Activated T-helper 1 cell treated with anti-CD3 and anti-CD28 coated beads, Interleukin-12 subunit alpha, Interleukin-12 subunit beta, Interleukin-2, Interleukin-4 antibody, amounts not matched to agents 30 ng/mL and 10 ng/mL and 1 ng/mL, durations not matched to agents 14 hours and 24 hours and 36 hours (primary cell): ENCODE results near the gene NUP188. TPM values are rescaled to one million over a fixed set of nuclear protein-coding genes. Genes with fewer than 3 reads are reported as not detected.
A peak's percentile ranks its signal among the peaks of the same experiment; 100 is the strongest.

Experiments
- DNase-seq: peaks from one replicate; pipeline ENCODE4 v3.0.0; 2021; ENCODE audit warnings: low spot score
- H3K27ac Mint-ChIP-seq: one replicate; pipeline ENCODE4 v1.8.0; 2021; ENCODE audit warnings: mild to moderate bottlenecking, mixed read lengths
- H3K27me3 Mint-ChIP-seq: one replicate; pipeline ENCODE4 v1.8.0; 2022; ENCODE audit warnings: mild to moderate bottlenecking, moderate library complexity, mixed read lengths; ENCODE audit not compliant: insufficient read depth
- H3K36me3 Mint-ChIP-seq: one replicate; pipeline ENCODE4 v1.8.0; 2021; ENCODE audit warnings: low read depth, mixed read lengths
- H3K4me1 Mint-ChIP-seq: one replicate; pipeline ENCODE4 v1.8.0; 2021; ENCODE audit warnings: low read depth, mixed read lengths
- H3K4me3 Mint-ChIP-seq: one replicate; pipeline ENCODE4 v1.8.0; 2021; ENCODE audit warnings: mild to moderate bottlenecking, moderate library complexity, mixed read lengths
- H3K9me3 Mint-ChIP-seq: one replicate; pipeline ENCODE4 v1.8.0; 2021; ENCODE audit warnings: mixed read lengths
- intact Hi-C: fragments of 100-400 bp; cut with micrococcal nuclease; formaldehyde crosslinking; loops from one replicate; pipeline ENCODE4 v1.15.1; 2024
- total RNA-seq: library from RNA; stranded (reverse); gene quantifications from 2 replicates; pipeline ENCODE4 v1.2.3, GENCODE V29; 2022

NUP188 gene
- total RNA-seq, 1 donor from 2014 or later: 158 TPM

DNA sequence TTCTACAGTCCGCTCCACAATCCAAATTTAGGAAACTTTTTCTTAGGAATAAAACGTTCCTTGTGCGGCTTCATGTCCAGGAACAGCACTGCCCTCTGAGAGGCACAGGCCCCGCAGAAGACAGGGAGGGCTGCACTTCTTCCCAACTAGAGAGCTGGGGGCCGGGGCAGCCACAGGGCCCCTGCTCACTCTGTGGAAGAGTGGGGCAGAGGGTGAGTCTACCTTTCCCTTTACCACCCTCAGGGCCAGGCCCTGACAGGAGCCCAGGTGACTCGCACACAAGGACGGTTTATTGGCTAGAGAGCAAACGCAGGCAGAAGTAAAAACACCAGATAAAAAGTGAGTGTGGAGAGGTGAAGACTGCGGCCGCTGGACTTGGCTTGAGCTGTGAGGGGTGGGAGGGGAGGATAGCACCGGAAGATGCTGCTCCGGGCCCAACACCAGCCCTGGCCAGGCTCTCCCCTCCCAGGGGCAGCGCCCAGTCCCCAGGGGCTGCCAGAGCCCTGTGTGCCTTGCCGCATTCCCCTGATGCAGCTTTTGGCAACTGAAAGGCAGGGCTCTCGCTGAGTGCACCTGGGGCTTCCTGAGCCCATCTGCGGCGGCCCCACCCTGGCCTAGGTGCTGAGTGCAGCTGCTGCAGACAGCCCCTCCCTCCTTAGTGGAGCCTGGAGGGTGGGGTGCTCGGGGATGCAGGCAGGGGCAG lies 60.4 kb downstream of the NUP188 start:
- H3K4me1 Mint-ChIP-seq: no peaks in the 10 kb centered on the region
- intact Hi-C loops: no loop called here
- no peak overlapping the region for H3K27ac Mint-ChIP-seq

DNA sequence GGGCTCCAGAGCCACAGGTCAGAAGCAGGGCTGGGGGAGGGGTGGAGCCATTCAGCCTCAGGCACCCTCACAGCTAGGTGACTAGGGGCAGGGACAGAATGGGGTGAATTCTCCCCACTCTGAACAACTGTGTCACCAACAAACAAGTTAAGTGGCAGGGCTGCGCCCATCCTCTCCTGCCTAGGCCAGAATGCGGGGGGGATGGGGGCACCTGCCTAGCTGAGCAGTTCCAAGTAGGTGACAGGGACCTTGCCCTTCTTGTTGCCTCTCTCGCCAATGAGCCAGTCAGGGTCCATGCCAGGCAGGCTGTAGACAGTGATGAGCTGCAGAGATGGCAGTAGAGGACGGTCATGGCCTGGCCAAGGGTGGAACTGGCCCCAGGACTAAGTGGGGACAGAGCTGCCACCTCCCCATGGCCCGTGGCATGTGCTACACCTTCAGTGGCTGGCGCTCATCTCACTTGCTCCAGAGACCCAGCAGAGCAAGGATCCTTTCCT lies 61.0 kb downstream of the NUP188 start:
- no peak for DNase-seq
- intact Hi-C loops: no loop called here

More for the DNA sequence above, 60.4 kb downstream of the NUP188 start:
- peaks cover 28% of the 10 kb centered on the region for H3K36me3 Mint-ChIP-seq
- H3K4me3 Mint-ChIP-seq: no peak overlapping the region
- DNase-seq: no peak
- H3K9me3 Mint-ChIP-seq: no peaks in the 10 kb centered on the region
- no peaks in the 10 kb centered on the region for H3K27me3 Mint-ChIP-seq

DNA sequence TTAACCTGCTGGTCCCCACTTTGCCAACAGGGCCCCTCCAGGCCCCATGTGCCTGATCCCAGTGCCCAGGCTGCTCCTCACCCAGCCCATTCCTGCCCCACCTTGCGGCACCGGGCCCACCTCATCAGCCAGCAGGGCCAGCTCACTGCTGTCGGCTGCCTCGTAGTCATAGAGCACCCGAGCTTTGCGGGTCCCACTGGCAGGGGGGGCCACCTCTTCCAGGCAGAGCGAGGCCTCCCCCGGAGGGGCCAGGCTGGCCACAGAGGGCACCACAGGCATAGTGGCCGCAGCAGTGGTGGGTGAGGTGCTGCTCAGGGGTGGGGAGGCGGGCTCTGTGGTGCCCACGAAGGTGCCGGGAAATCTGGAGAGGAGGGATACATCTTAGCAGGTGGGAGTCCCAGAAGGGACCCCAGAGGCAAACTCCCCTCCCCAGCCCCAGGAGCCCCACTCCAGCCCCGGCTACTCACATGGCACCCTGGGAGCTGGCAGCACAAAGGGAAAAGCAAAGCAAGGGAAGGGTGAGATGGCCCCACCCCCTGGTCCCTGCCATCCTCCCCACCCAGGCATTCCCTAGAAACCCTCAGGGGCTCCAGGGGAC lies 61.6 kb downstream of the NUP188 start:
- H3K36me3 Mint-ChIP-seq: peaks cover 27% of the 10 kb centered on the region

More for the DNA sequence above, 61.0 kb downstream of the NUP188 start:
- H3K4me1 Mint-ChIP-seq: no peaks in the 10 kb centered on the region
- H3K36me3 Mint-ChIP-seq: peaks cover 27% of the 10 kb centered on the region
- no peaks in the 10 kb centered on the region for H3K27me3 Mint-ChIP-seq
- no peaks in the 10 kb centered on the region for H3K9me3 Mint-ChIP-seq
- no peak overlapping the region for H3K4me3 Mint-ChIP-seq
- H3K27ac Mint-ChIP-seq: no peak overlapping the region

DNA sequence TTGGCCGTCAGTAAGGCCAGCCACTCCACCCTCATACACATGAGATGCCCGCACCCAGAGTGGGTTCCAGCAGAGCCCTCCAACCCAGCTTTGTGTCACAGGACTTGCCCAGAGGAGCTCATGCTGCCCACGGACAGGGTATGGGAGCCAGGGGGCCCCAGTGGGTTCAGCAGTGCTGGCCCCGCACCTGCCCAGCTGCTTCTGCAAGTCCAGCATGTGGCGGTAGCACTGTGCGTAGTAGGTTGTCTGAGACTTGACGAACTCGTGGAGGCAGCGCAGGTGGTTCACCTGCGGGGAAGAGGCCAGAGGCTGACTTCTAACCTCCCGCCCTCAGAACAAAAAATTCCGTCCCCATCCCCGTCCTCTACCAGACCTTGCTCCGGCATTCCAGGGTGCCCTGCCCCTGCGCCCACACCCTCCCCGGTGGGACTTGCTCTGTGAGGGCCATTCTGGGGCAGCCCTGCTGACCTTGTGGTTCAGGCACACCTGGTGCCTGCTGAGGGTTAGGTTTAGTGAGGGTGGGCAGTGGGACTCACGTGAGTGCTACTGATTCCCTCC lies 62.2 kb downstream of the NUP188 start:
- DNase-seq: no peak
- Mint-ChIP-seq H3K27me3 (no peaks in the 10 kb centered on the region), H3K36me3 (peaks cover 29% of the 10 kb centered on the region), H3K4me1 (no peaks in the 10 kb centered on the region), H3K27ac (no peak overlapping the region), H3K9me3 (no peaks in the 10 kb centered on the region), H3K4me3 (no peak overlapping the region)
- intact Hi-C loops: no loop called here

More for the DNA sequence above, 61.6 kb downstream of the NUP188 start:
- DNase-seq: no peak
- H3K27ac Mint-ChIP-seq: no peak overlapping the region
- no peaks in the 10 kb centered on the region for H3K9me3 Mint-ChIP-seq
- H3K27me3 Mint-ChIP-seq: no peaks in the 10 kb centered on the region
- no peak overlapping the region for H3K4me3 Mint-ChIP-seq
- H3K4me1 Mint-ChIP-seq: no peaks in the 10 kb centered on the region
- intact Hi-C loops: no loop called here

DNA sequence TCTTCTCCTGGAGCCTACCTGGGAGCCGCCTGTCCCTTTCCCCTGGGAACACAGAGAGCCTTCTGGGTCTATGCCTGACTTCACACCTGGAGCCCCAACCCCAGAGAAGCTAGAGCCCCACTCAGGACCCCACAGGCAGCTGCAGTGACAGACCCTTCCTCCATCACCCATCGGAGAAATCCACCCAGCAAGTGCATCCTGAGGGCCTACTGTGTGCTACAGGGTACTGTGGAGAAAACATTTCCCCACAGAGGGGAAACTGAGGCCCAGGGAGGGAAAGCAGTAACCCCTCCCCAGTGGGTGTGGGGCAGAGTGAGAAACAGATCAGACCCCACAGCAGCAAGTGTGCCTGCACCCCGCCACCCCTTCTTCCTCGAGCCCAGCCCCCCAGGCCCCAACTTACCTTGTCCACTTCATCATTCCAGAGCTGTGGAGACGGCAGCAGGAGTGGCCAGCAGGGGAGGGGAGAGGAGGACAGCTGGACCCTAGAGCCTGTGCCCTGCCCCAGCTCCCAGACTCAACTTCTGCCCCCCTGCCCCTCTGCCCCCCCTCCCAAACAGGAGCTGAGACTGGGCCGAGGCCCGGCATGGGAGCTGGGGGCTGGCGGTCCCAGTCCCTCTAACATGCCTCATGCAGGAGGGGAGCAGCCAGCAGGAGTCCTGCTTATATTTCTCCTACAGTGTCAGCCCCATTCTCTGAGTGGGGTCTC lies 62.9 kb downstream of the NUP188 start:
- H3K27me3 Mint-ChIP-seq: no peaks in the 10 kb centered on the region
- H3K4me3 Mint-ChIP-seq: no peak overlapping the region
- H3K4me1 Mint-ChIP-seq: no peaks in the 10 kb centered on the region
- intact Hi-C loops: no loop called here
- peaks cover 24% of the 10 kb centered on the region for H3K36me3 Mint-ChIP-seq
- DNase-seq: no peak
- no peaks in the 10 kb centered on the region for H3K9me3 Mint-ChIP-seq
- no peak overlapping the region for H3K27ac Mint-ChIP-seq

DNA sequence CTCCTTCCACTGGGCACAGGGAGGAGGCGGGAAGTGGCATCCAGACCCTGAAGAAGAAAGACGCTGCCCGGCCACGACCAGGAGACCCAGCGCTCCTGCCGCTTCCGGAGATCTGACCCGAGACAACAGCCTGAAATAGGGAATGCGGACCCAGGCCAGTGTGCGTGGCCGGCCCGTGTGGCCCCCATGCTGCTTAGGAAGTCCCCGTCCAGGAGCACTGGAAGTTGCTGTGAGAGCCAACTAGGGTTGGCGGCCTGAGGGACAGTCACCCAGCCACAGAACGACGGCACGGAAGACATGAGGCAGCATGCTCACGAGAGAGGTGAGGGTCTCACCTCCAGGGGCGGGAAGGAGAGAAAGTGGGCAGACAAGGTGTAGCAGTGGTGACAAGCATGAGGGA lies 63.7 kb downstream of the NUP188 start:
- Mint-ChIP-seq H3K9me3 (no peaks in the 10 kb centered on the region), H3K27me3 (no peaks in the 10 kb centered on the region), H3K36me3 (peaks cover 21% of the 10 kb centered on the region), H3K4me1 (no peaks in the 10 kb centered on the region), H3K27ac (peak overlapping the region; percentile 61), H3K4me3 (no peak overlapping the region)
- DNase-seq: no peak
- intact Hi-C loops: no loop called here

DNA sequence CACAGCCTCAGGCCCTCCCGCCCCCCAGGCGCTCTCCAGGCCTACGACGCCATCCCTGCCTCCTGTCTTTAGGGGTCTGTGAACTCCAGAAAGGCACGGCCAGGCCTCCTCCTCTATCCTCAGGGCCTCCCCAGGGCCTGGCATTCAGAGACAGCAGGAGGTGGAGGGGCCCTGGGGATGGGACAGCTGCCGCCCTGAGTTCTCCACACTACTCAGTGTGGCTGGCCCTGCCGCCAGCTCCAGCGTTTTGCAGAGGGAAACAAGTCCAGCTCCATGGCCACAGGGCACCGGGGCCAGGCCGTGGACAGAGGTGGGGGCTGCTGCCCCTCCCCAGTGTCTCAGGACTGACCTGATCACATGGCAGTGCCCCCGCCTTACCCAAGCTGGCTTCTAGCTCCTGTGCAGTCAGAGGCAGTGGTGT lies 64.3 kb downstream of the NUP188 start:
- DNase-seq: no peak
- H3K36me3 Mint-ChIP-seq: peaks cover 17% of the 10 kb centered on the region
- H3K9me3 Mint-ChIP-seq: no peaks in the 10 kb centered on the region
- intact Hi-C loops: no loop called here
- H3K4me3 Mint-ChIP-seq: no peak overlapping the region
- no peaks in the 10 kb centered on the region for H3K4me1 Mint-ChIP-seq
- no peak overlapping the region for H3K27ac Mint-ChIP-seq
- H3K27me3 Mint-ChIP-seq: no peaks in the 10 kb centered on the region

DNA sequence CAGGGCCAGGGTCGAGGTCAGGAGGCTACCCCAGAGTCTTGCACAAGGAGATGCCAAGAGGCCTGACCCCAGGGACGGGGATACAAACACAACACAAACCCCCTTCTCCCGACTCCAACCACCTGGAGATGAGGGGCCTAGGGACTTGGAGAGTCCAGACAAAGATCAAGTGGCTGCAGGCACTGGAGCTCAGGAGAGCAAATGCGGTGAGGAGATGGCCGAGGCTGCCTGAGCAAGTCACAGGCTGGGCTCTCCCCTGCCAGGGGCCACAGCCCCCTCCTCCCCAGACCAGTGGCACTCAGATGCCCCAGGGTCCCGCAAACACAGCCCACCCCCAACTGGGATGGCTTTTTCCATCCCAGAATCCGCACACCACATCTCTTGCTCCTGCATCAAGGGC lies 64.8 kb downstream of the NUP188 start:
- no peaks in the 10 kb centered on the region for H3K4me1 Mint-ChIP-seq
- H3K36me3 Mint-ChIP-seq: peaks cover 17% of the 10 kb centered on the region
- no peak overlapping the region for H3K27ac Mint-ChIP-seq
- no peak overlapping the region for H3K4me3 Mint-ChIP-seq
- no peak for DNase-seq
- intact Hi-C loops: no loop called here
- H3K27me3 Mint-ChIP-seq: no peaks in the 10 kb centered on the region
- no peaks in the 10 kb centered on the region for H3K9me3 Mint-ChIP-seq

DNA sequence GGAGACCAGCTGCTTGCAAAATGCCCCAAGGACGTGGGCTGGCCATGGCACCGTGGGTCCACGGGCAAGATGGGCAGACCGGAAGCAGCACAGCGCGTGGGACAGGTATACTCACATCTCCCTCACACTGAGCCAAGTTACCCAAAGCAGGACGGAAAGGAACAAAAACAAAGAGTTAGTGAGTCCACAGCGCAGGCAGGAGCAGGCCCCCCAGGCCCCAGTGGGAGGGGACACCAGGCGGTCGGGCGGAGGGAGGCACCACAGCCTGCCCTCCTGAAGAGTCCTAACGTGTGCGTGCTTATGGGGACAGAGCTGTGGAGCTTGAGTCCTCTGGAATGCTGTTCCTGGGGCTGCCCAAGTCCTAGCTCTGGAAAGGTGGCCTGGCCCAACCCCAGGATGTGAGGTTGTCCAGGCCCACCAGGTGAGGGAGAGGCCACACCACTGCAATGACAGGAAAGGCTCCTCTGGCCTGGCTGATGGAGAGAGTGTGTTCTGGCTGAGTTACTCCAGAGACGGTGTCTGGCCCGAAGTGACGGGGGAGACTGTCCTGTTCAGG lies 65.5 kb downstream of the NUP188 start:
- no peak for DNase-seq
- no peak overlapping the region for H3K4me3 Mint-ChIP-seq
- intact Hi-C loops: no loop called here
- H3K27ac Mint-ChIP-seq: no peak overlapping the region
- no peaks in the 10 kb centered on the region for H3K27me3 Mint-ChIP-seq
- no peaks in the 10 kb centered on the region for H3K4me1 Mint-ChIP-seq
- no peaks in the 10 kb centered on the region for H3K9me3 Mint-ChIP-seq
- H3K36me3 Mint-ChIP-seq: peaks cover 11% of the 10 kb centered on the region

DNA sequence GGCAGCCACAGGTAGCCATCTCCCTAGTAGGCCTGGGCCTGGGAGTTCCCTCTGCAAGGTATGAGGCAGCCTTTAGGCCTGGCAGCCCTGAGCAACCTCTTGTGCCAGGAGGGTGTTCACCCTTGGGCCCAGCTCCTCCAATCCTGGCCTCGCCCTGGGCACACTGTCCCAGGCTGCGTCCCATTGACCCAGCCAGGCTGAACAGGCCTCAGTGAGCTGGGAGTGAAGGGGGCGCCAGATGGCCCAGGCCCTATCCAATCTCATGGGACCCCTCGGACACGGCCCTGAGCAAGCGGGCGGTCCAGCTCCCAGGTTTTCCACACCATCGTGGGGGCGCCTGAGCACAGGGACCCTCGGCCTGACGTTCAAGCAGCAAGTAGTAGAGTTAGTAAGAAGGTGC lies 66.2 kb downstream of the NUP188 start:
- DNase-seq: no peak
- H3K4me3 Mint-ChIP-seq: no peak overlapping the region
- H3K9me3 Mint-ChIP-seq: no peaks in the 10 kb centered on the region
- intact Hi-C loops: no loop called here
- no peak overlapping the region for H3K27ac Mint-ChIP-seq
- H3K4me1 Mint-ChIP-seq: no peaks in the 10 kb centered on the region
- no peaks in the 10 kb centered on the region for H3K27me3 Mint-ChIP-seq
- H3K36me3 Mint-ChIP-seq: peaks cover 11% of the 10 kb centered on the region

DNA sequence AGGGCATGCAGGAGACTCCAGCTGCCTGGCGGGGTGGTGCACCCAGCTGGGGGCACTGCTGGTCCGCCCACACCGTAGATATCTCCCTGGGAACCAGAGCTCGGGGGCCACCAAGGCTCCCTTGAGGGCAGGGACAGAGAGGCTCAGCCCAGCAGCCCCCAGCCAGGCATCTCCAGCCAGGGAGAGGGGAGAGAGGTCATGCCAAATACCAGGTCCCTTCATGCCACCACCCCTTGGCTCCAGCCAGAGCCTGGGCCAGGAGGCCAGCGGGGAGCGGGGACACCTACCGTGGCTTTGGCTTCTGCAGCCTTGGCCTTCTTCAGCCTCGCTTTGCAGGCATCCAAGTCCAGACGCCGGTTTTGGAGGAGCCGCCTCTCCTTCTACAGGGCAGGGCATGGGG lies 66.6 kb downstream of the NUP188 start:
- Mint-ChIP-seq H3K27me3 (no peaks in the 10 kb centered on the region), H3K9me3 (no peaks in the 10 kb centered on the region), H3K27ac (no peak overlapping the region), H3K4me1 (no peaks in the 10 kb centered on the region), H3K36me3 (peaks cover 11% of the 10 kb centered on the region), H3K4me3 (no peak overlapping the region)
- DNase-seq: no peak
- intact Hi-C loops: no loop called here

DNA sequence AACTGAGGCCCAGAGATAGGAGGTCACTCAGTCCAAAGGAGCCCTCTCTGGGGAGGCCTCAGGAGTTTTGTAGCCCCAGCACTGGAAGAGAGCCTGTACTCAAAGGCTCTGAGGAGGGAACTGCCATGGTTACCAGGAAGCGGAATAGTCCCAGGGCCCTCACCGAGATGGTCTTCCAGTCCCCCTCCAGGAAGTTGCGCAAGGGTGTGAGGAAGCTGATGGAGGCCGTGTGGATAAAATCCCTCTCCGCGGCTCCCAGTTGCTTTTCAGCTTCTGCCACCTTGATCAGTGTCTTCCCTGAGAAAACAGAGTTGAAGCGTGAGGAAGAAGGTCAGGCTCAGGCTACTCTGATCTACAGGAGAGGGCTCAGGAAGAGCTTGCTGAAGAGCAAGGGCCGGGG lies 67.1 kb downstream of the NUP188 start:
- Mint-ChIP-seq H3K9me3 (no peaks in the 10 kb centered on the region), H3K27me3 (no peaks in the 10 kb centered on the region), H3K4me3 (no peak overlapping the region), H3K27ac (no peak overlapping the region), H3K4me1 (no peaks in the 10 kb centered on the region), H3K36me3 (peaks cover 11% of the 10 kb centered on the region)
- no peak for DNase-seq
- intact Hi-C loops: no loop called here

DNA sequence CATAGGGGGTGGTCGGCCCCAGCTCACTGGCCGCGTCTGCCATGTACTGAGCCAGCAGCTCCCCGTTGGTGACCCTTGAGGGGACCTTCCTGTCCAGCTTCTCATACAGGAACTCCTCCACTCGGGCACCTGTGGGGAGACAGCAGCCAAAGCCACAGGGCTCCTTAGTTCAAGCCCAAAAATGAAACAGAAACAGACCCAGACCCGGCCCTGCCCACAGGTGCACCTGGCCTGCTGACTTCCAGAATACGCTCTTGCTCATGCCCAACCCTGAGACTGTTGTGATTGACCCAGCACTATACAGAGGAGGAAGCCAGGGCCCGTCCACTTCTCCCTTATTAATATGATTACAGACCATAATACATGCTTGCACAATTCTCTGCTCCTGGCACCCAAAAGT lies 73.6 kb downstream of the NUP188 start:
- intact Hi-C loops: no loop called here
- DNase-seq: no peak
- H3K4me3 Mint-ChIP-seq: no peak overlapping the region
- H3K27me3 Mint-ChIP-seq: no peaks in the 10 kb centered on the region
- no peaks in the 10 kb centered on the region for H3K9me3 Mint-ChIP-seq
- peaks cover 30% of the 10 kb centered on the region for H3K4me1 Mint-ChIP-seq
- H3K27ac Mint-ChIP-seq: peak overlapping the region; percentile 52
- no peaks in the 10 kb centered on the region for H3K36me3 Mint-ChIP-seq
